ENCODE data around the gene ATP6V0D1. TPM values are rescaled to one million over a fixed set of nuclear protein-coding genes. Genes with fewer than 3 reads are reported as not detected.
"Not testable (repeated sequence)": the region's sequence is repeated elsewhere in the genome, so short reads cannot be mapped to it uniquely, and the experiment has no call there.

The ATP6V0D1 gene
- total RNA-seq, 4 donors from 2014 or later: 103 to 131 (median 119) TPM

DNA sequence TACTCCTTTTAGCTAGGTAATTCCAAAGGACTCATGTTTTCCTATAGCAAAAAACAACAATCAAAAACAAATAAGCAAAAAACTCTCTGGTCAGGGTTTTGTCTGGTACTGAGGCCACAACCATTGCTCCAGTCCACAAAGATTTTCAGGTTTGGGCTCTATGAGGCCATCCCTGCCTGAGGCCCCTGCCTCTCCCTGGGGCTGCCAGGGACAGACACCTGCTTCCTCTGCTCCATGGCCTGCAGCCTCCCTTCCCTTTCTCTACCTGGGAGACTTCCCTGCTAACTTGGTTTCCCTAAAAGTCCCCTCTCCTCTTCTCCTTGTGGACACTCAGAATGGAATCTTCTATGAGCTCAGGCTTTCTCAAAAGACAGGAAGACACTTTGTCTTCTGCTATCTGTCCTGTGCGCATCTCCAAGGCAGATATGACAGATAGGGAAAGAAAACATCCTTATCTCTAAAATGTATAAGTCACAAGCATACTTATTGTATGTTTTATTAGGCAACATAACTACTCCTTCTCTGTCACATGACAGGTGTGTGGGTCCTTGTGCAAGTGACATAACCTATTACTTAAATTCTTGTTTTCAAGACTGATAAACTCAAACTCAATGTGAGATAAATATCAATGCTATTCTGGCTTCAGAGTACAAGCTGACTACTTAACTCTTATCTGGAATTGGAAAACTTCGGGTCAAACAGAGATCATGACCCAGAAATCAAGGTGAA is 63.5 kb downstream of the ATP6V0D1 start:
- no peaks in the 10 kb centered on the region for H3K9me3 ChIP-seq
- H3K36me3 ChIP-seq: no peaks in the 10 kb centered on the region
- no peak for DNase-seq (ENCODE audit: extremely low spot score)
- no peak overlapping the region for H3K4me3 ChIP-seq
- no peak overlapping the region for H3K27ac ChIP-seq (replicated peaks in 1 of 4)
- peaks cover 12 to 28% (median 19%) of the 10 kb centered on the region in 4 donors for H3K4me1 ChIP-seq
- TF ChIP-seq, protein P1, sequence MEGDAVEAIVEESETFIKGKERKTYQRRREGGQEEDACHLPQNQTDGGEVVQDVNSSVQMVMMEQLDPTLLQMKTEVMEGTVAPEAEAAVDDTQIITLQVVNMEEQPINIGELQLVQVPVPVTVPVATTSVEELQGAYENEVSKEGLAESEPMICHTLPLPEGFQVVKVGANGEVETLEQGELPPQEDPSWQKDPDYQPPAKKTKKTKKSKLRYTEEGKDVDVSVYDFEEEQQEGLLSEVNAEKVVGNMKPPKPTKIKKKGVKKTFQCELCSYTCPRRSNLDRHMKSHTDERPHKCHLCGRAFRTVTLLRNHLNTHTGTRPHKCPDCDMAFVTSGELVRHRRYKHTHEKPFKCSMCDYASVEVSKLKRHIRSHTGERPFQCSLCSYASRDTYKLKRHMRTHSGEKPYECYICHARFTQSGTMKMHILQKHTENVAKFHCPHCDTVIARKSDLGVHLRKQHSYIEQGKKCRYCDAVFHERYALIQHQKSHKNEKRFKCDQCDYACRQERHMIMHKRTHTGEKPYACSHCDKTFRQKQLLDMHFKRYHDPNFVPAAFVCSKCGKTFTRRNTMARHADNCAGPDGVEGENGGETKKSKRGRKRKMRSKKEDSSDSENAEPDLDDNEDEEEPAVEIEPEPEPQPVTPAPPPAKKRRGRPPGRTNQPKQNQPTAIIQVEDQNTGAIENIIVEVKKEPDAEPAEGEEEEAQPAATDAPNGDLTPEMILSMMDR (IDR thresholded peaks at IDR 0.05): no peak
- TF ChIP-seq EP300 (IDR thresholded peaks at IDR 0.05) (no peak), POLR2A (IDR thresholded peaks at IDR 0.05; ENCODE audit: low read depth) (no peak), POLR2AphosphoS5 (IDR thresholded peaks at IDR 0.05) (no peak)
- 90% methylated on average over 2 of the region's 2 CpGs for WGBS
- intact Hi-C loops (cut with DNase I): loop anchor here (5.0 kb wide), 1 partner anchor 45 kb away; no protein-coding TSS in a partner anchor
- H3K27me3 ChIP-seq: no peaks in the 10 kb centered on the region

DNA sequence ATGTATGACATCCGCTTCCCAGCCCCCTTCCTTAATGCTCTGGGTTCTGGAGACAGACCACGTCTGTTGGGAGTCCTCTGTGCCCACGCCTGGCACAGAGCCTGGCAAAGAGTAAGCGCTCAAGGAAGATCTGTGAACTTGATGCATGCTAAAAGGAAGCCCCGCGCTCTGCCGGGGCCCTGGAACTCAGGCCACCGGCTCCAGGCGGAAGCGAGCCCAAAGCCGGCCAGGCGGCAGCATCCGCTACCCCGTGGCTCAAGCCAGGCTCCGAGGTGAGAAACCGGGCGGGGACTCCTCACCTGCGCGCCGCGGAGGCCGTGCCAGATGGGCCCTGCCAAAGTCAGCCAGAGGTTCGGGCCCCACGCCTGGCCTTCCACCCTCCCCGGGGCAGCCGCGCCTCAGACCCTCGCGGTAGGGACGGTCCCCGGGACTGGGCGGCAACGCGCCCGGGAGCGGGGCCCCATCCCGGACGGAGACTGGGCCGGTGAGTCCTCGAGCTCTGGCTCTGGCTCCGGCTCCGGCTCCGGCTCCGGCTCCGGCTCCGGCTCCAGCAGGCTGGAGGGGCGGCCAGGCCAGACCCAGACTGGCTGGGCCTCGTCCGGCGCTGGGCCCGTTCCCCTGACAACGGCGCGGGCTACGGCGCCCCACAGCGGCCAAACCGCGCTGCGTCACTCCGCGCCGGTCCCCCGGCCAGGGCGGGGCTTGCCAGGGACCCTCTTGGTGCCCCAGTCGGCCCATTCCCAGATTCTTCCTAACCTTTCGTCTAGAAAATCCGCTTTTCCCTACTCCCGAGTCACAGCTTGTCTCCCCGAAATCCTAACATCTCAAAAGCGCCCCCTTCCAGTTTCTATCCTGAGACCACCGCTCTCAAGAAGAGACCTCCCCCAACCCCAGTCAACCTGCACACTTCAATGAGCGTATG is 64.8 kb downstream of the ATP6V0D1 start, which contains the start of gene ZDHHC1:
ZDHHC1 (minus strand) TSS at position 606 of the 922 bp plus-strand sequence. CDS start 8,702 bp downstream, outside the sequence.
- Histone ChIP-seq H3K27me3 (no peaks in the 10 kb centered on the region), H3K4me3 (peak within 1 kb of the TSS; percentile 70 to 93 (median 77)), H3K36me3 (no peaks in the 10 kb centered on the region), H3K9me3 (no peaks in the 10 kb centered on the region), H3K27ac (replicated peaks in 1 of 4) (peak within 1 kb of the TSS; percentile 77 to 87 (median 82)), H3K4me1 (peaks cover 12 to 28% (median 19%) of the 10 kb centered on the region in 4 donors)
- 2% methylated on average over 43 of the region's 73 CpGs for WGBS
- TF ChIP-seq EP300 (IDR thresholded peaks at IDR 0.05) (no peak), POLR2AphosphoS5 (IDR thresholded peaks at IDR 0.05) (peak; percentile 71 to 72), POLR2A (IDR thresholded peaks at IDR 0.05; ENCODE audit: low read depth) (no peak)
- TF ChIP-seq, protein P1 (IDR thresholded peaks at IDR 0.05): peak; percentile 51 to 62 (median 57)
- intact Hi-C loops (cut with DNase I): loop anchor here (5.0 kb wide), 1 partner anchor 44 kb away; no protein-coding TSS in a partner anchor
- DNase-seq (ENCODE audit: extremely low spot score): no peak

DNA sequence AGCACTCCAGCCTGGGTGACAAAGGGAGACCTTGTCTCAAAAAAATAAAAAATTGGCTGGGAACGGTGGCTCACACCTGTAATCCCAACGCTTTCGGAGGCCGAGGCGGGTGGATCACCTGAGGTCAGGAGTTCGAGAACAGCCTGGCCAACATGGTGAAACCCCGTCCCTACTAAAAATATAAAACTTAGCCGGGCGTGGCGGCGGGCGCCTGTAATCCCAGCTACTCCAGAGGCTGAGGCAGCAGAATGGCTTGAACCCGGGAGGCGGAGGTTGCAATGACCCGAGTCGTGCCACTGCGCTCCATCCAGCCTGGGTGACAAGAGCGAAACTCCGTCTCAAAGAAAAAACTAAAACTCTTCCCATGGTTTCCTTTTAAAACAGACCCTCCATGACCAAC is 65.5 kb downstream of the ATP6V0D1 start:
- intact Hi-C loops (cut with DNase I): loop anchor here (5.0 kb wide), 1 partner anchor 43 kb away; no protein-coding TSS in a partner anchor
- H3K27me3 ChIP-seq; DNase-seq (ENCODE audit: extremely low spot score); H3K9me3 ChIP-seq; H3K36me3 ChIP-seq: not testable (repeated sequence)
- 90% methylated on average over 19 of the region's 19 CpGs for WGBS
- H3K4me1 ChIP-seq: peaks cover 12 to 28% (median 19%) of the 10 kb centered on the region in 4 donors
- H3K4me3 ChIP-seq: peak overlapping the region; percentile 70 to 93 (median 77)
- peak overlapping the region; percentile 77 to 87 (median 82) for H3K27ac ChIP-seq (replicated peaks in 1 of 4)

GRCh38 chr16:67413978-67414911 is 66.7 kb downstream of the ATP6V0D1 start:
- TF ChIP-seq, protein P1 (IDR thresholded peaks at IDR 0.05): no peak
- TF ChIP-seq POLR2AphosphoS5 (IDR thresholded peaks at IDR 0.05) (no peak), POLR2A (IDR thresholded peaks at IDR 0.05; ENCODE audit: low read depth) (no peak), EP300 (IDR thresholded peaks at IDR 0.05) (no peak)
- H3K36me3 ChIP-seq: peaks cover 0 to 3% (median 0%) of the 10 kb centered on the region in 4 donors
- peaks cover 12 to 28% (median 19%) of the 10 kb centered on the region in 4 donors for H3K4me1 ChIP-seq
- no peak for DNase-seq (ENCODE audit: extremely low spot score)
- WGBS: 68% methylated on average over 6 of the region's 6 CpGs
- no peaks in the 10 kb centered on the region for H3K27me3 ChIP-seq
- H3K9me3 ChIP-seq: no peaks in the 10 kb centered on the region
- no peak overlapping the region for H3K27ac ChIP-seq (replicated peaks in 1 of 4)
- intact Hi-C loops (cut with DNase I): no loop called here
- H3K4me3 ChIP-seq: no peak overlapping the region
